GM12891 (cell line): ENCODE results near the gene PADI1.

Source experiments
- POLR2A ChIP-seq: IDR thresholded peaks from 2 replicates; pipeline ENCODE4 v1.6.1; 2011; ENCODE audit warnings: low read depth, low read length, control low read depth
- POLR2AphosphoS5 ChIP-seq: IDR thresholded peaks from 2 replicates; pipeline ENCODE4 v1.6.1; 2011; ENCODE audit warnings: low read depth, low read length, control low read depth

GRCh38 chr1:17276568-17276967 is 71.6 kb downstream of the PADI1 start:
- TF ChIP-seq POLR2A (no peak), POLR2AphosphoS5 (no peak)
